ENCODE results near the gene HOXB5.

DNA sequence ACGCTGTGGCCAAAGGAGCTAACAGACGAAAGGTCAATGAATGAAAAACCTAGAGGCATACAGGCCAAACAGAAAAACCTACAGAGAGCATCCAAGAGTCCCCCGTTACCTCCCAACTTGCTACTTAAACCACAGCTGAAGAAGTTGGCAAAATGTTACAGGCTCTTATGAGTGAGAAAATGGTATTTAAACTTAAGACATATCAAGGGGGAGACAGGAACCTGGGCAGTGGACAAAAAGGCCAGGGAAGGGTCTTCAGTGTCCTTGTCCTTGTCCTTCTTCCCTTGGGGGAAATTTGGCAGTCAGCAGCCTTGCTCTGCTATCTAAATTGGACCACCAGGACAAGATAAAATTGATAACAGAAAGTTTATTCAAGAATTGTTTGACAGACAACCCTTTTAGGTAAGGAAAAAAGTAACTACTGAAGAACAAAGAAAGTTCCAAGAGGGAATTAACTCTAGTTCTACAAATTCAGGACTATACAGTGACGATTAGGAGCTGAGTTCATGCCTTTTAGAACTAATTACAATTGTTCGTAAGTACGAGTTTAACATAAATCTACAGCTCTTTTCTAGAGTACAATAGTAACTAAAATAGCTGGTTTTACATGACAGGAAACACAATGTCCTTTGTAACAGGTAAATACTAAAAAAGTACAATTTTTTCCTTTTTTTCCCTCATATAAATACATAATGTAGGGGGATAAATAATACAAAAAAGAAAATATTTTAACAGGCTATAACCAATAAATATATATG, 44.9 kb downstream of the HOXB5 start:
- TF ChIP-seq, protein P1, sequence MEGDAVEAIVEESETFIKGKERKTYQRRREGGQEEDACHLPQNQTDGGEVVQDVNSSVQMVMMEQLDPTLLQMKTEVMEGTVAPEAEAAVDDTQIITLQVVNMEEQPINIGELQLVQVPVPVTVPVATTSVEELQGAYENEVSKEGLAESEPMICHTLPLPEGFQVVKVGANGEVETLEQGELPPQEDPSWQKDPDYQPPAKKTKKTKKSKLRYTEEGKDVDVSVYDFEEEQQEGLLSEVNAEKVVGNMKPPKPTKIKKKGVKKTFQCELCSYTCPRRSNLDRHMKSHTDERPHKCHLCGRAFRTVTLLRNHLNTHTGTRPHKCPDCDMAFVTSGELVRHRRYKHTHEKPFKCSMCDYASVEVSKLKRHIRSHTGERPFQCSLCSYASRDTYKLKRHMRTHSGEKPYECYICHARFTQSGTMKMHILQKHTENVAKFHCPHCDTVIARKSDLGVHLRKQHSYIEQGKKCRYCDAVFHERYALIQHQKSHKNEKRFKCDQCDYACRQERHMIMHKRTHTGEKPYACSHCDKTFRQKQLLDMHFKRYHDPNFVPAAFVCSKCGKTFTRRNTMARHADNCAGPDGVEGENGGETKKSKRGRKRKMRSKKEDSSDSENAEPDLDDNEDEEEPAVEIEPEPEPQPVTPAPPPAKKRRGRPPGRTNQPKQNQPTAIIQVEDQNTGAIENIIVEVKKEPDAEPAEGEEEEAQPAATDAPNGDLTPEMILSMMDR (IDR thresholded peaks at IDR 0.05; ENCODE audit: low read depth, low read length, poor library complexity, severe bottlenecking): no peak
- no peak for TF ChIP-seq EZH2phosphoT487 (IDR thresholded peaks at IDR 0.05; ENCODE audit: borderline replicate concordance, low read length)
